Immature natural killer cell (primary cell): ENCODE measurements around the gene CD248. TPM values are rescaled to one million over a fixed set of nuclear protein-coding genes. Genes with fewer than 3 reads are reported as not detected.
"Not testable (repeated sequence)": the region's sequence is repeated elsewhere in the genome, so short reads cannot be mapped to it uniquely, and the experiment has no call there.

Experiments
- DNase-seq, 3 donors: peaks; one replicate each; pipeline ENCODE4 v3.0.0; 2022; ENCODE audit warnings: mixed read lengths in 1 of 3
- H3K27ac Mint-ChIP-seq, 6 donors: one replicate each; pipeline ENCODE4 v1.8.0; 2020; ENCODE audit warnings: mixed read lengths in 6 of 6, mild to moderate bottlenecking in 5 of 6, inconsistent platforms in 4 of 6, moderate library complexity in 3 of 6
- H3K27me3 Mint-ChIP-seq, 3 donors: one replicate each; pipeline ENCODE4 v1.8.0; 2020 to 2021; ENCODE audit warnings: low read depth in 3 of 3, mild to moderate bottlenecking in 3 of 3, mixed read lengths in 3 of 3, moderate library complexity in 3 of 3, inconsistent platforms in 1 of 3
- H3K36me3 Mint-ChIP-seq, 3 donors: one replicate each; pipeline ENCODE4 v1.8.0; 2020; ENCODE audit warnings: mixed read lengths in 3 of 3, inconsistent platforms in 2 of 3, mild to moderate bottlenecking in 2 of 3
- H3K4me1 Mint-ChIP-seq, 2 donors: one replicate each; pipeline ENCODE4 v1.8.0; 2020; ENCODE audit warnings: inconsistent platforms in 2 of 2, mild to moderate bottlenecking in 2 of 2, mixed read lengths in 2 of 2, moderate library complexity in 1 of 2
- H3K4me3 Mint-ChIP-seq, 5 donors: one replicate each; pipeline ENCODE4 v1.8.0; 2020; ENCODE audit warnings: mild to moderate bottlenecking in 5 of 5, mixed read lengths in 5 of 5, inconsistent platforms in 3 of 5, moderate library complexity in 3 of 5
- H3K9me3 Mint-ChIP-seq, 6 donors: one replicate each; pipeline ENCODE4 v1.8.0; 2020; ENCODE audit warnings: mild to moderate bottlenecking in 6 of 6, mixed read lengths in 6 of 6, inconsistent platforms in 4 of 6, moderate library complexity in 3 of 6
- polyA plus RNA-seq, 3 donors: library from polyadenylated mRNA; unstranded; fragments of 300-500 nt; fragmentation: Illumina TruSeq; gene quantifications; one replicate each; pipeline ENCODE4 v1.2.3, GENCODE V29; 2021

Gene CD248
- polyA plus RNA-seq, 3 donors from 2014 or later = not detected

- Mint-ChIP-seq H3K4me3 (peak overlapping the region in 4 of 5 donors; percentile 41 to 67 (median 60)), H3K36me3 (no peaks in the 10 kb centered on the region), H3K27ac (peak overlapping the region in 5 of 6 donors; percentile 39 to 87 (median 59)), H3K4me1 (peaks cover 19 to 34% of the 10 kb centered on the region in 2 donors), H3K27me3 (peaks cover 10 to 28% (median 22%) of the 10 kb centered on the region in 3 donors), H3K9me3 (no peaks in the 10 kb centered on the region)
- DNase-seq = peak; percentile 96 to 97 (median 96)
Observed at GRCh38 chr11:66282468-66283455, 34.1 kb downstream of the CD248 start.

- Mint-ChIP-seq H3K4me3 (peak overlapping the region in 4 of 5 donors; percentile 41 to 67 (median 60)), H3K4me1 (peaks cover 18 to 37% of the 10 kb centered on the region in 2 donors), H3K27me3 (peaks cover 13 to 28% (median 22%) of the 10 kb centered on the region in 3 donors)
Observed at GRCh38 chr11:66281776-66282467, 34.9 kb downstream of the CD248 start.

DNA sequence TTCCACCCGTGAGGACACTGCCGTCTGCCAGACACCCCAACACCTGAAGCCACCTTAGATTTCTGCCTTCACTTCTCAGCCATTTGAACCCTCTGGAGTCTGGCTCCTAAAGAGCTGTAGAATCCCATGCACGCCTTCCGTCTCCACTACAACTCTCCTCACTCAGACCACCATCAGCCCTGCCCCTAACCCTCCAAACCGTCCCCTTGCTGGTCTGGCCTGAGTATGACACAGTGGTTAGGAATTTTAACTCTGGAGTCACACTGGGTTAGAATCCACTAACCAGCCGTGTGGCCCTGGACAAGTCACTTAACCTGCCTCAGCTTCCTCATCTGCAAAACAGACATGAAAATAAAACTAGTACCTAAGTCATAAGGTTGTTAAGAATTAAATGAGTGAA, 35.8 kb downstream of the CD248 start:
- Mint-ChIP-seq H3K4me1 (peaks cover 26 to 39% of the 10 kb centered on the region in 2 donors), H3K4me3 (peak overlapping the region in 1 of 5 donors; percentile 26), H3K36me3 (peaks cover 0 to 7% (median 0%) of the 10 kb centered on the region in 3 donors), H3K27me3 (peaks cover 13 to 28% (median 24%) of the 10 kb centered on the region in 3 donors), H3K27ac (peak overlapping the region in 5 of 6 donors; percentile 31 to 57 (median 39)), H3K9me3 (no peaks in the 10 kb centered on the region)
- no peak for DNase-seq

More at GRCh38 chr11:66281776-66282467, 34.9 kb downstream of the CD248 start:
- H3K27ac Mint-ChIP-seq = peak overlapping the region in 5 of 6 donors; percentile 39 to 87 (median 59)
- peaks cover 0 to 2% (median 0%) of the 10 kb centered on the region in 3 donors for H3K36me3 Mint-ChIP-seq
- no peak for DNase-seq
- H3K9me3 Mint-ChIP-seq = no peaks in the 10 kb centered on the region

- Mint-ChIP-seq H3K4me1 (peaks cover 26 to 41% of the 10 kb centered on the region in 2 donors), H3K4me3 (no peak overlapping the region), H3K9me3 (no peaks in the 10 kb centered on the region), H3K36me3 (peaks cover 0 to 13% (median 0%) of the 10 kb centered on the region in 3 donors), H3K27me3 (peaks cover 13 to 28% (median 24%) of the 10 kb centered on the region in 3 donors), H3K27ac (peak overlapping the region in 1 of 6 donors; percentile 39)
- no peak for DNase-seq
Observed at GRCh38 chr11:66280428-66280827, 36.4 kb downstream of the CD248 start.

DNA sequence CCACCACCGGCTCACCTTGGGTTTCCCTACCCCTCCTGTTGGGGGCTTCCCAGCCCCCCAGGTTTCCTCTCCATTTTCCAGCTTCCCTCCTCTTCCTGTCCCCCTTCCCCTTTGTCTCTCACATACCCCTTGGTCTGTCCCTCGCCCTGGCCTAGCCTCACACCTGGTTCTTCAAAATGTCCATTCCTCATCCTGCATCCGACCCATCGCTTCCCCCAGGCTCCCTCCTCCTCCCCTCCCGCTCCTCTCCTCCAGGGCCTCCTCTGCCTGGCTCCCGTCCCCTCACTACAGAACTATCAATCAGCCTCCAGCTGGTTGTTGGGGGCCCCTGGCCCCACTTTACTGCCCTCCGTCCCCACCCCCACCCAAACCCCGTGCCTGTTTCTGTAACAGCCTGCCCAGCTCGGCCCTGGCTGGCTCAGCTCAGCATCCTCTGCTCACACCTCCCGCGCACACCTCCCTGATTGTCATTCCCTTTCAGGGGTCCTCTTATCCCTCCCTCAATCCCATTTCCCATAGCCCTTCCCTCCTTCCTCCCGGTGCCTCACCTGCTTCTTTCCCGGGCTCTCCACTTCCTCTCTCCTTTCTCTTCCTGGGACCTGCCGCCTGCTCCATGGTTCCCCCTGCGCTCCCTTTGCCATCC, 37.6 kb downstream of the CD248 start:
- Mint-ChIP-seq H3K36me3 (peaks cover 3 to 23% (median 8%) of the 10 kb centered on the region in 3 donors), H3K9me3 (no peaks in the 10 kb centered on the region), H3K4me1 (peaks cover 30 to 49% of the 10 kb centered on the region in 2 donors), H3K27me3 (peaks cover 16 to 28% (median 24%) of the 10 kb centered on the region in 3 donors), H3K27ac (peak overlapping the region in 2 of 6 donors; percentile 49 to 85), H3K4me3 (peak overlapping the region in 4 of 5 donors; percentile 56 to 73 (median 64))
- DNase-seq = no peak

DNA sequence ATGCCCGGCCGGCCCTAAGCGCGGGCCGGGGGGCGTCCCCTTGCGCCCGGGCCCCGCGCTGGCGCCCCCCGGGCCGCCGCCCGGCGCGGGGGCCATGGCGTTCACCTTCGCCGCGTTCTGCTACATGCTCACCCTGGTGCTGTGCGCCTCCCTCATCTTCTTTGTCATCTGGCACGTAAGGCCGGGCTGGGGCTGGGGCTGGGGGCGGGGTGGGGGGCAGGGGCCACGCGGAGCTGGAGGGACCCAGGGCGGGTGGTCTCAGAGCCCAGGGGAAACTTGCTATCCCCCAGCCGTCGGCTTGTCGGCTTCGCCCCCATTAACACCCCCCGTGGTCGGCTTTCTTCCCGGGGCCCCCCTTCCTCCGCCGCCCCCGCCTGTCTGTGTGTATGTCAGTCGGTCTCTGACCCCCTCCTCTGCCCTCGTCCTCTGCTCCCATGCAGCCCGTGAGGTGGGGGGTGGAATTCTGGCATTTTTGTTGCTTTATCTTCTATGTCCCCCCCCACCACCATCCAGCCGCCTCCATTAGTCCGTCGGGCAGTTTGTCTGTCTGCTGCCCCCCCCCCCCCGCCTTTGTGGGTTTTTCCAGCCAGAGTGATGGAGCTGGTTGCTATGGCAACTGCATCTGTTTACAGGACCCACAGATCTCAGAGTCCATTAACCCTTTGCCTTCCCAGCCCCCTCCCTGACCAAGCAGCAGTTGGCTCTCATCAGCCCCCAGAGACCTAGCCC, 38.3 kb downstream of the CD248 start:
- no peak for DNase-seq
- H3K36me3 Mint-ChIP-seq = peaks cover 8 to 29% (median 14%) of the 10 kb centered on the region in 3 donors
- no peaks in the 10 kb centered on the region for H3K9me3 Mint-ChIP-seq
- peak overlapping the region; percentile 55 to 73 (median 63) for H3K4me3 Mint-ChIP-seq
- peak overlapping the region in 4 of 6 donors; percentile 32 to 85 (median 73) for H3K27ac Mint-ChIP-seq
- peaks cover 16 to 28% (median 24%) of the 10 kb centered on the region in 3 donors for H3K27me3 Mint-ChIP-seq
- peaks cover 37 to 56% of the 10 kb centered on the region in 2 donors for H3K4me1 Mint-ChIP-seq

GRCh38 chr11:66277471-66278362, 39.1 kb downstream of the CD248 start, which contains the start of gene CNIH2:
TSS of gene CNIH2 (plus strand) at chr11:66278175. CDS start at chr11:66278457, 282 bp downstream.
- Mint-ChIP-seq H3K27ac (peak within 1 kb of the TSS in 4 of 6 donors; percentile 32 to 85 (median 73)), H3K27me3 (peaks cover 15 to 24% (median 22%) of the 10 kb centered on the region in 3 donors), H3K36me3 (peaks cover 16 to 38% (median 22%) of the 10 kb centered on the region in 3 donors), H3K4me1 (peaks cover 40 to 59% of the 10 kb centered on the region in 2 donors), H3K4me3 (peak within 1 kb of the TSS; percentile 55 to 73 (median 63)), H3K9me3 (no peaks in the 10 kb centered on the region)
- DNase-seq = peak; percentile 43 to 49 (median 47)

GRCh38 chr11:66277064-66277463, 39.8 kb downstream of the CD248 start:
- peak in 1 of 3 donors; percentile 23 for DNase-seq
- Mint-ChIP-seq H3K27ac (peak overlapping the region in 1 of 6 donors; percentile 50), H3K36me3 (peaks cover 21 to 43% (median 27%) of the 10 kb centered on the region in 3 donors), H3K4me1 (peaks cover 40 to 59% of the 10 kb centered on the region in 2 donors), H3K4me3 (peak overlapping the region; percentile 48 to 58 (median 55)), H3K27me3 (peaks cover 11 to 19% (median 17%) of the 10 kb centered on the region in 3 donors)
- not testable (repeated sequence) for H3K9me3 Mint-ChIP-seq

DNA sequence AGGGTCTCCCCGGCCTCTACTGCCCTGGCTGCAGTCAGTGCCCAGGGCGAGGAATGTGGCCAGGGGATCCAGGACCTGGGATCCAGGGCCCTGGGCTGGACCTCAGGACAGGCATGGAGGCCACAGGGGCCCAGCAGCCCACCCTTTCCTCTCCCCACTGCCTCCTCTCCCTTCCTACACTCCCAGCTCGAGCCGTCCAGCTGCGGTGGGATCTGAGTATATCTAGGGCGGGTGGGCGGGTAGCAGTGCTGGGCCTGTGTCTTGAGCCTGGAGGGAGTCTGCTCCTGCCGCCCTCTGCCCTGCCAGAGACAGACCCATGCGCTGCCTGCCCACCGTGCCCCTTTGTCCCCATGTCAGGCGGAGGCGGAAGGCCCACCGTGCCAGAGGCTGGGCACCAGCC, 40.2 kb downstream of the CD248 start:
- H3K9me3 Mint-ChIP-seq, DNase-seq: not testable (repeated sequence)
- H3K4me3 Mint-ChIP-seq = peak overlapping the region in 3 of 5 donors; percentile 48 to 55 (median 53)
- H3K27ac Mint-ChIP-seq = peak overlapping the region in 1 of 6 donors; percentile 50
- peaks cover 21 to 43% (median 27%) of the 10 kb centered on the region in 3 donors for H3K36me3 Mint-ChIP-seq
- H3K27me3 Mint-ChIP-seq = peaks cover 9 to 20% (median 15%) of the 10 kb centered on the region in 3 donors
- peaks cover 45 to 62% of the 10 kb centered on the region in 2 donors for H3K4me1 Mint-ChIP-seq

- Mint-ChIP-seq H3K27ac (no peak overlapping the region), H3K4me1 (peaks cover 48 to 61% of the 10 kb centered on the region in 2 donors), H3K9me3 (no peaks in the 10 kb centered on the region), H3K27me3 (peaks cover 9 to 20% (median 12%) of the 10 kb centered on the region in 3 donors), H3K36me3 (peaks cover 21 to 43% (median 27%) of the 10 kb centered on the region in 3 donors), H3K4me3 (peak overlapping the region in 1 of 5 donors; percentile 33)
- no peak for DNase-seq
Observed at GRCh38 chr11:66275984-66276612, 40.7 kb downstream of the CD248 start.

- Mint-ChIP-seq H3K4me1 (peaks cover 54 to 65% of the 10 kb centered on the region in 2 donors), H3K36me3 (peaks cover 25 to 46% (median 27%) of the 10 kb centered on the region in 3 donors), H3K4me3 (no peak overlapping the region)
Observed at GRCh38 chr11:66275396-66275795, 41.4 kb downstream of the CD248 start.

More at GRCh38 chr11:66275396-66275795, 41.4 kb downstream of the CD248 start:
- H3K9me3 Mint-ChIP-seq = no peaks in the 10 kb centered on the region
- peaks cover 9 to 16% (median 10%) of the 10 kb centered on the region in 3 donors for H3K27me3 Mint-ChIP-seq
- H3K27ac Mint-ChIP-seq = no peak overlapping the region
- DNase-seq = no peak
